GM19193 (cell line): ENCODE data around the gene TTC23.

Experiments
- POLR2A ChIP-seq: IDR thresholded peaks from 4 replicates; pipeline ENCODE4 v1.6.1; 2011; ENCODE audit not compliant: insufficient read depth, insufficient read length; ENCODE audit errors: extremely low read depth

Gene TTC23, protein sequence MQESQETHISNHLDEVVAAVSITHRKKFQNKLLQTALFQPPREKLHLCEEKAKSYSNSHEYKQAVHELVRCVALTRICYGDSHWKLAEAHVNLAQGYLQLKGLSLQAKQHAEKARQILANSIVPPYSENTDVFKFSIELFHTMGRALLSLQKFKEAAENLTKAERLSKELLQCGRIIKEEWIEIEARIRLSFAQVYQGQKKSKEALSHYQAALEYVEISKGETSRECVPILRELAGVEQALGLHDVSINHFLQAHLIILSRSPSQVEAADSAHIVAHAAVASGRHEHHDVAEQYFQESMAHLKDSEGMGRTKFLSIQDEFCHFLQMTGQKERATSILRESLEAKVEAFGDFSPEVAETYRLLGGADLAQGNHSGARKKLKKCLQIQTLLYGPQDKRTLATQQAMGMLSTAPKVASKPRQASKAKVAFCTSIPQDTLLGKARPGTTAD

DNA sequence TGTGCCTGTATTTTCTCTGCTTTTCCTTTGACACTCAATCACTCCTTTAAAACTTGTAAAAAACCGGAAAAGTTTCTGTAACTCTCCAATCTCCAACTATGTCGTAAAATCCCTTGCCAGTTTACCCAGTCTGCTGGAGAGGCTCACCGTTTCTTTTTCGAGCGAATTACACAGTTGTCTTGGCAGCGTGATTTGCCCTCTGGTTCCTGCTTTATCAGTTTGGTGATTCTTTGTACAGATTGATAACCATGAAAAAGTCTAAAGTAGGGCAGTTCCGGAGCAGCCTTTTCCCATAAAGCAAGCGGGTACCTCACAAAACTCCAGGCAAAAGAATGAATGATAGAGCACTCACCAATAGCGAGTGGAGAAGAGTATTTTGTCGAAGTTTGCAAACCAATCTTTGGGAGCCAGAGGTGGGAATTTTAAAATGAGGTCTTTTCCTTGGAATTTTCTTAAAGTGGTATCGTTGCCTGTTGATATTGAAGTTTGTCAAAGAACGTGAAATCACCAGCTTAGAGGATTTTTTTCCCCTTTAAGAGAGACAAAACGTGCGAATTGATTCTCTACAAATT is at the start of gene TTC23:
TSS of gene TTC23 (minus strand) at position 312 of the 572 bp plus-strand sequence. CDS start 20,869 bp downstream, outside the sequence.
- no peak for TF ChIP-seq POLR2A

DNA sequence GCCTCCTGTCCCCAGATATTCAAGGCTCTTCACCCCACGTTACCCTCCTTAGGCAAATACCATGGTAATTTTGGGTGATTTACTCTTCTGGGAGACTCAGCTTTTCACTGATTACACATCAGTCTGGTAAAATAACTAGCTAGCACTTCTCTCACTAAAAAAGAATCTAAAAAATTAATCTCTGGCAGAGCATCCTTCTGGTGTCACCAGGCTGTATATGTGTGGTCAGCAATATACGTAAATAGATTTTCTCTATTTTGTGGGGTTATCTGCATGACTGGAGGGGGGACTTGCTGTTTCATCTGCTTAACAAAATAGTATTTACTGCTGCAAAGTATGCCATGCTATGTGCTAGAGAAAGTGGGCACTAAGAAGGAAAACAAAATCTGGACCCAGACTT is 47.0 kb upstream of the TTC23 start:
- TF ChIP-seq POLR2A: no peak

DNA sequence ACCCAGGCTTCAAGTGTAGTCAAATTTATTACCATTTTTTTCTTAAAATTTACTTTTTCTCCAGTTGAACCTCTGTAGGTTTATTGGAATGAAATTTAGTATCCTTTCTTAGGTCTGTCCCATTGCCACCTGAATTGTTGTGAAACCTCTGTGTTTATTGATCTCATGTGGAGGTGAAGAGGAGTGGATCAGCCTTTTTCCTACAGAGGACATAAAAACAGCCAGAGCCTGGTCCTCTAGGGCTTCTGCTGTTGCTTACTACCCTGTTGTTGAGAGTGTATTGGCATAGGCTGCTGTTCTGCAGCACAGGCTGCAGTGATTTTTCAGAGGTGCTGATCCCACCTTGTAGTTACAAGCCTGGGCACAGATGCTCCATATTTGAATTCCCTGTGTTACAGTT is 46.5 kb upstream of the TTC23 start:
- TF ChIP-seq POLR2A: no peak

DNA sequence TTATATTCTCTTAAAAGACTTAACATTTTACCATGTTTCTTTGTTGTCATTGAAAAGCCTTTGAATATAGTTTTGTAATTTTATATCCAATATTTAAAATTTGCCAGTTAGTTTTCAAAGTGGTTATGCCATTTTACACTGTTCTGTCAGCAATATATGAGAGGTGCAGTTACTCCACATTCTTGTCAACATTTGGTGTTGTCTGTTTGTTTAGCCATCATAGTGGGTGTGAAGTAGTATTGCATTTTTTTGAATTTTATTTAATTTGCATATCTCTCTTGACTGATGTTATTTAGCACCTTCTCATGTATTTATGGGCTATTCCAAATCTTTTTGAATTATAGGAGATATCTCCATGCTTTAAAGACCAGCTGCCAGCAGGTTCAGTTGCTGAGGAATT is 42.3 kb upstream of the TTC23 start:
- TF ChIP-seq POLR2A: no peak

DNA sequence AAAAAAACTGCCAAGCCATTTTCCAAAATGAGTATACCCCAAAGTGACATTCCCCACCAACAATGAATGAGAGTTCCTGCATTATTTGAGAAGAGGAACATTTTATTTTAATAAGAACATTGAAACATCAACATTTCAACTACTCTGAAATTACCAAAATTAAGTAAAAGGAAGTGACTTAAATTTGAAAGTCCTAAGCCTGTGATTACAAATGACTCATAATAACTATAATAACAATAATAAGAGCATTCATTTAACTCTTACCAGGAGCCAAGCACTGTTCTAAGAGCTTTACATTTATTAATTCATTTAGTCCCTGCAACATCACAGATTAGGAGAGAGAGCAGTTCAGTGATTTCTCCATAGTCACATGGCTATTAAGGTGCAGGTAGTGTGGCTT is 34.3 kb upstream of the TTC23 start:
- TF ChIP-seq POLR2A: no peak

DNA sequence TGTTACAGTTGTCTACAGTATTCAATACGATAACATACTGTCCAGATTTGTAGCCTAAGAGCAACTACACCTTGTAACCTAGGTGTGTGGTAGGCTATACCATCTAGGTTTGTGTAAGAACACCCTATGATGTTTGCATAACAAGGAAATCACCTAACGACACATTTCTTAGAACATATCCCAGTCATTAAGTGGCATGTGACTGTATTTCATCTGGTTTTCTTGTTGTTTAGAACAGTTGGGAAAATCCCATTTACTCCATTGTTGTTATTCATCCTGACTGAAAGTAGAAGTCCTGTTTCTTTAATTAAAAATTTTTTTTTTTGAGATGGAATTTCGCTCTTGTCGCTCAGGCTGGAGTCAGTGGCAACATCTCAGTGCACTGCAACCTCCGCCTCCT is 33.2 kb upstream of the TTC23 start:
- TF ChIP-seq POLR2A: no peak

DNA sequence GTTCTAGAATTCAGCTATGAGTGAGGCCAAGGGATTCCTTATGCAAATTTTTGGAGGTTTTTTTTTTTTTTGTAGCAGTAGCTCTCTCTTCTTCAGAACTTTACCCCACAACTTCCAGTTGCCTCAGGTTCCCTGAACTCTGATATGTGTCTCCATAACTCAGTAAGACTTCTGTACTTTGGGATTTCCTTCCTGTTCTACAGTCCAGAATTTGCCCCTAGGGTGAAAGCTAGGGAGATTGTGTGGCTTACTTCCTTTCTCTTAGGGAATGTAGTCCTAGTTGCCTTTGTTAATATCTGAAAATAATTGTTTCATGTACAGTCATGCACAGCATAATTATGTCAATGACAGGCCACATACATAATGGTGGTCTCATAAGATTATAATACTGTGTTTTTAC is 32.7 kb upstream of the TTC23 start:
- TF ChIP-seq POLR2A: no peak

DNA sequence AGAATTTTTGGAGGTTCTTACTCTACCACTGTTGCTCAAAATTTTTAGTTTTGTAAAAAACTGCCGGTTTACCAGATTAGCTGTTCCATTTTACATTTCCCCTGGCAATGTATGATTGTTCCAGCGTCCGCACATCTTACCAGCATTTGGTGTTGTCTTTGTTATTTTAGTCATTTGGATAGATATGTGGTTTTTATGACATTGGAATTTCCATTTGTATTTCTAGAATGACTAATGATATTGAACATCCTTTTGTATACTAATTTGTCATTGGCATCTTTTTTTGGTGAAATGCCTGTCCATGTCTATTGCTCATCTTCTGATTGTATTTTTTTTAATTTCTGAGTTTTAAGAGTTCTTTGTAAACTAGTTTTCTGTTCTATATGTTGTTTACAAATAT is 30.4 kb upstream of the TTC23 start:
- no peak for TF ChIP-seq POLR2A

DNA sequence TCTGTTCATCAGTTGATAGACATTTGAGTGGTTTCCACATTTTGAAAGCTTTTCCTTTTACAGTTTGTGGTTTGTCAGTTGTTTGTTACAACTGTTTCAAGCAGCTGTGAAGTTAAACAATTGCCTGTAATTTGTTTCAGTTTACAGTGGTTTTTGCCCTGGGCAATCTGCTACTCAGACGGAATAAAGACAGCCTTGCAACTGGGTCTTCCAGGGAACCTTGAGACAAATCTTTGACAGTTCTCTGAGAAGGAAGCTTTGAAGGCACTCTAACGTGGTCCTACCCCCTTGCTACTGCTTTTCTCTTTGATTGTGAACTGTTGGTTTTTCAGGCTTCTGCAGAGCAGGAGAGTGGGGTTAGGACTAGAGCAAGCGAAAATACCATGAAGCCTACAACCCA is 29.9 kb upstream of the TTC23 start:
- no peak for TF ChIP-seq POLR2A

DNA sequence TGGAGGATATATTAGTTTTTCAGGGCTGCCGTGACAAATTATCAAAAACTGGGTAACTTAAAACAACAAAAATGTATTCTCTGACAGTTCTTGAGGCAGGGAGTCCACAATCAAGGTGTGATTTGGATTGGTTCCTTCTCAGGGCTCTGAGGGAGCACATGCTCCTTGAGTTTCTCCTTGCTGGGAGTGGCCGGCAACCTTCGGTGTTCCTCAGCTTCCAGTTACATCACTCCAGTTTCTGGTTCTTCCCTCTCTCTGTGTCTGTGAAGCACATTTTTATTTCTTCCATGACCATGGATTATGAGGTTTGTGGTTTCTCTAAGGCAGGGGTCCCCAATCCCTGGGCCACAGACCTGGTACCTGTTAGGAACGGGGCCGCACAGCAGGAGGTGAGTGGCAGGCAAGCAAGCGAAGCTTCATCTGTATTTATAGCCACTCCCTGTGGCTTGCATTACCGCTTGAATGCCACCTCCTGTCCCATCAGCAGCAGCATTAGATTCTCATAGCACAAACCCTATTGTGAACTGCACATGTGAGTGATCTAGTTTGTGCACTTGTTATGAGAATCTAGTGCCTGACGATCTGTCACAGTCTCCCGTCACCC is 26.2 kb upstream of the TTC23 start:
- no peak for TF ChIP-seq POLR2A

DNA sequence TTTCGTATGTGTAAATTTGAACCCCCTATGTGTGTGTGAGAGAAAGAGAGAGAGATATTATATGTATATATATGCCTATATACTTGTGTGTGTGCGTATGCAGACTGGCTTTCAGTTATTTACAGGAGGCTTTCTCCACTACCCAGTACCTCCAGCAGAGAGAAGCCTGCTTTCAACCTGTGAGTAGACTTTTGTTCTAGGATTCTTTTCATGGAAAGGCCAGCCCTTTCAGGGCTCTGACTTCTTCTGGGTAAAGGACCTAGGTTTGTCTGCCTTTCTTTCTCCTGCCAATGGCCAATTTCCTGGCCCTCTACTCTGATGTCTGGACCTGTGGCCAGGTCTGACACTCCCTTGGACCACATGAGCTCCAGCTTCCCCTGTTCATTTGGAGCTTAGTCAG is 25.7 kb upstream of the TTC23 start:
- TF ChIP-seq POLR2A: no peak

DNA sequence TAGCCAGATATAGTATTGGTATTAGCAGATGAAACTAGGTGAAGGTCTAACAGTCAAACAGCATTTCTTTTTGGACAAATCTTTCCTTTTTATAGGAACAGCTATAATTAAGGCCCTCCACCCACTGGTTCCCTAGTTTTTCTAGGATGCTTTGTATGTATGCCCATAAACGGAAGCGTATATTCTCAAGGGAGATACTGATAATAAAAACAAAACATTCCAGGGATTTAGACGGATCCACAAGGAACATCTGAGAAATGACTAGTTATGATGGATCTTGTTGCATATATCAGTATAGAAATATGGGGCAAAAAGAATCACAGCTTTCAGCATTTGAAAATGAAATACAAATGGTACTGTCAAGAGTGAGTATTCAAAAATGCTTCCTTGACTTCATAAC is 24.4 kb upstream of the TTC23 start:
- TF ChIP-seq POLR2A: no peak

DNA sequence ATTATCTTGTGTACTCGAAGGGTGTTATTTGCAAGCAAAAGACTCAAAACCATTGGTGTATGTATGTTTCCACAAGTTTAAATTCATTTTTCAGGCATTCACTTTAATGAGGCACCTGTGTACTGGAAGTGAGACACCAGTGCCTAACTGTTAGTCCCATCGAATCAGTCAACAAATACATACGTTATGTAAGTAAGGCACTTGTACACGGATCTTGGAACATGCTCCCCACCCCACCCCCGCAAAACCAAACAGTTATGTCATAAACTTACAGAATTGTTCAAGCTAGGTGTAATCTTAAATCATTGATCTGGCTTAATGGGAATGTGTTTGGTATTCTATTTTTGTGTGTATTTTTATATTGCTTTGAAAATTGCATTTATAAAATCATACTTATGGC is 19.1 kb upstream of the TTC23 start:
- no peak for TF ChIP-seq POLR2A

DNA sequence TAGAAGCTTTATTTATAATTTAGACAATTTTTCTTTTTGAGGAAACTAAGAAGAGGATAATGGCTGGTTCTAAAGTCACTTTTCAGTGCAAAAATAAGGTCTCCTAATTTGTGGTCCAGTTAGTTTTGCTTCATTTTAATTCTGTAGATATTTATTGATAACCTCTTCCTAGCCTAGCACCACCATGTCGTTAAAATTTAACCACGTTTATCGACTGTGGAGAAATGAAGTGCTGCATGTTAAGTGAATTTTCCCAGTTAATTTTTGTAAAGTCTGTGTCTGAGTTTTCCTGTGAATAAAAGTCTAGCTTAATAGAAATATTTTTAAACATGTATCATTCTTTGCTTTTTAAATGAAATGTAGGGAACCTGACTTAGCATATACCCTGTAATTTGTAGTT is 18.6 kb upstream of the TTC23 start:
- TF ChIP-seq POLR2A: no peak

DNA sequence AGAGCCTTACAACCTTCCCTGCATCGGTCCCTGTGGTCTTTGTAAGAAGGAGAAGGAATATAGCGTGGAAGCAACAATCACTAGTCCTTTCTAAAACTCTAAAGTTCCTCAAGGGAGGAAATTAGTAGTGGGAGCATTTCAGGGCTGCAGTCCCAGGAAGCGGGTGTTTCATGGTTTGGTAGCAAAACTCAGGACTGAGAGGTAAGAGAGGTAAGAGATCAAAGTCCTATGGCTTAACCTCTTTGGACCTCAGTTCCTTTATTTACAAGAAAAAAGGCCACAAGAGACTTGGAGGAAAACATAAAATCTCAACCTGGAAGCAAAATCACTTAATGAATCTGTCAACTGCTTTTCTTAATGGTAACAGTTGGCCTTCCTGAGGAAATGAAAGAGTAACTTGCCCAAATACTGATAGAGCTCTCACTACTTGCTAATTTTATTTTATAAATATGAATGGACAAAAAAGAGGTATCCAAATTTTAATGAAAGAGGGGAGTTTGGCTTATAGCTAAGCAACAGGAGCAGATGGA is 16.2 kb upstream of the TTC23 start:
- TF ChIP-seq POLR2A: no peak

DNA sequence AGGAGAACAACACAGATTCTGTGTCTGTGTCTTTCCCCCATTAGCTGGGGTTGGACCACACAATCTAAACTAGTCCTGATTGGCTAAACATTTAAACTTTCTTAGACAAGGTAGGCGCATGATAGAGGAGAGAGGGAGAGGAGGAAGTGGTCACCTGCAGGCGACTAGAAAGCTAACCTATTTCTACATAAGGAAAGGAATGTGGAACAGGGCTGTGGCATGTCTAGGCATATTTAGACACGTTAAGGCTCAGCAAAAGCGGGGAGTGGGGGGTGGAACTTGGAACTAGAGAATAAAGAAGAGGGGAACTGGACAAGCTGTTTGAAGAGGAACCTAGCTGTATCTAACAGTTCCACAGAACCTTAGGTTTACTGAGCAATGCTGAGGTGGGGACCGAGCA is 14.7 kb upstream of the TTC23 start:
- no peak for TF ChIP-seq POLR2A
